C1 segment of cervical spinal cord (tissue), 14 donors: ENCODE measurements around the gene SLC39A13.

ENCODE experiments used
- DNase-seq, 14 donors: peaks; one replicate each; lab custom pipeline; 2025; lab: John Stamatoyannopoulos, UW

The SLC39A13 gene

DNA sequence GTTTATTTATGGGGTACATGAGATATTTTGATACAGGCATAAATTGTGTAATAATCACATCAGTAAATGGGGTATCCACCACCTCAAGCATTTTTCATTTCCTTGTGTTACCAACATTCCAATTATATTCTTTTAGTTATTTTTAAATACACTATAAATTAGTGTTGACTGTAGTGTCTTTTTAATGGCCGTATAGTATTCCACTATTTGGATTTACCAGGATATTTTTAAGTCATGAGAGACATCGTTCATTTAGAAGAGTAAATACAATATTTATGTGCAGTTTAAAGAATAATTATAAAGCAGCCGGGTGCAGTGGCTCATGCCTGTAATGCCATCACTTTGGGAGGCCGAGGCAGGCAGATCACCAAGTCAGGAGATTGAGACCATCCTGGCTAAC, 23.9 kb upstream of the SLC39A13 start:
- no peak for DNase-seq

DNA sequence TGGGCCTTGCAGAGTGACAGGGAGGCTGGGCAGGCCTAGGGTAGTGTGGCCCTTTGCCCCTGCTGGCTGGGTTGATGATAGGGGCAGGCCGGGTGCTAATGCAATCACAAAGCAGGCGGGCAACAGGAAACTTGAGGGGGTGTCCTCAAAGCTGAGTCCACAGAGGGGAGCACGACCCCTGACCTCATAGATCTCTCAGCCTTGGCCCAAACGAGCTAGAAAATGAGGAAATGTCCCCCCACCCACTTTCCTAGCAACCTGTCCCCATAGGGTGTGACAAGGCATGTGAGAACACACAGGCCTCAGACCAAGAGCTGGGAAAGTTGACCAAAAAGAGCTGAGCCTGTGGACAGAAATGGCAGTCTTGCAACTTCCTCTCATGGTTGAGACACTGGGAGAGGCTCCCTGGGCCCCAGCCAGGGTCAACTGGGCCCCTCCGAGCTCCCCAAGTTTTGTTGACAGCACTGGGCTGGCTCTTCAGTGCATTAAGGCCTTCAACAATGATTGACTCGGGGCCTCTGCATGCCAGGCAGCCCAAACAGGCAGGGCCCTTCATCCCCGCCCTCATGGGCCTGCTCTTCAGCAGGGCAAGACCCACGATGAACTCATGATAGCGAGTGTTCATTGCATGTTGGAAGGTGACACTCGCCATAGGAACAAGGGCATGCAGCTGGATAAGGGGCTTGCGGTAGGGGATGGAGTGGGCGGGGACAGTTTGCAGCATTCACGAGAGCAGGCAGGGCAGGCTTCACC, 20.3 kb upstream of the SLC39A13 start:
- DNase-seq, result no peak

DNA sequence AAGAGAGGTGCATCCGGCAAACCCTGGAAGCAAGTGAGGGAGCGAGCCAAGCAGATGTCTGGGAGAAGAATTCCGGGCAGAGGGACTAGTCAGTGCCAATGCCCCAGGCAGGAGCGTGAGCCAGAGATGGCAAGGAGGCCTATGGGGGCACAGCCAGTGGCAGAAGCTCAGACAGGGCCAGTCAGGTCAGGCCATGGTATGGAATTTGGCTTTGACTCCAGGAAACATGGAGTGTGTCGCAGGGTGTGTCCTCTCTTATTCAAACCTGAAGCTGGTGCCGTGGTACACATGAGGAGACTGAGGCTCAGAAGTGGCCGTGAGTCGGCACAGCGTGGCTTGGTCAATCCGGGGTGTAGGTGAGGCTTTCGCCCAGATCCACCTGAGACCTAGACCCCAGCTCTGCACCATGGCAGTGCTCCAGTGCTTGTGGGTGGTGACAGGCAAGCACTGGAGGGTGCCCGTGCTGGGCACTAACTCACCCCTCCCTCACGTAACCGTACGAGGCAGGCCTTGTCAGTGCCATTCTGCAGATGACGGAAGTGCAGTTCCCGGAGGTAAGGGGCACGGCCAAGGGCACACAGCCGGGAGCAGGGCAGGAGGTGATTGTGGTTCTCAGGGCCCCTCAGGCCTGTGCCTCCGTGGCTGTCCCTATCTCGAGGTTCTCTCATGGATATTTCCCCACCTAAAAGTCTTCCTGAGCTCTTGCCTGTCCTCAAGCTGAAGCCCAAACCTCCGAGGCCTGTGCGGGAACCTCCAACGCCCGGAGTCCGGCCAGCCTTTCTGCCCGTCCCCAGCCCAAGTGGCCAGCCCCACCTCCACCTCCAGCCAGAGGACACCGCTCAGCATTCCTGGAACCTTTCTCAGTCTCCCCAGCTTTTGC, 19.5 kb upstream of the SLC39A13 start:
- DNase-seq, result no peak

DNA sequence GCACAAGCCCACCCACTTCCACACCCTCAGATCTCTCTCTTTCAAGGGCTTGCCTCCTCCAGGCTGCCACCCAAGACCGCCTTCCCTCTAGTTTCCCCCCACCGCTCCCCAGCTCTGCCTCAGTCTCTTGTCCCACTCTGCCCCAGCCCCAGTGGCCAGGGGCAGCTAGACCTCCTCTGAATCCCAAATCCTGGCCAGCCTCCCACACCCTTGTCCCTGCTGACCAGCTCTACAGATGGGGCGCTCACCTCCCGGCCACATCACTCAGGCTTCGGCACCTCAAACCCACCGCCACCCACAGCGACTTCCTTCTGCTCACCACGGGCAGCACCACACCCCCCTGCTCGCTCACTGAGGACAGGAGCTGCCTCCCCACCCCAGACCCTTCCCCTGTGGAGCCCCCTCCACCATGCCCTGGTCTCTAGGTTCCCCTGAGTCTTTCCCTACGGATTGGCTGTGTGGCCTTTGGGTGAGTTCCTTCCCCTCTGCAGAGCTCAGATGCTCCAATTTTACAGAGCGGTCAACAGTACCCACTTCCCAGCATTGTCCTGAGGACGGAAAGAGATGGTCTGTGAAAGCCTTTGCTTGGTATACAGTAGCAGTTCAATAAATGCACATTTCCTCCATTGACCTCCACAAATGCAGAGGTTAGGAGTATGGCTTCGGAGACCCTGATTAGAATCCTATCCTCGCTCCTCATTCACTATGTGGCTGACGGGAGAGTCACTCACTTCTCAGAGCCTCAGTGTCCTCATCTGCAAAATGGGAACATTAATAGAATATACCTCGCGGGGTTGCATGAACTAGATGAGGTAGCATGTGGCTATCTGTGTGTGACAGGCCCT, 18.6 kb upstream of the SLC39A13 start:
- no peak for DNase-seq

- DNase-seq, result no peak
Measured at GRCh38 chr11:47390422-47390760, 18.0 kb upstream of the SLC39A13 start.

DNA sequence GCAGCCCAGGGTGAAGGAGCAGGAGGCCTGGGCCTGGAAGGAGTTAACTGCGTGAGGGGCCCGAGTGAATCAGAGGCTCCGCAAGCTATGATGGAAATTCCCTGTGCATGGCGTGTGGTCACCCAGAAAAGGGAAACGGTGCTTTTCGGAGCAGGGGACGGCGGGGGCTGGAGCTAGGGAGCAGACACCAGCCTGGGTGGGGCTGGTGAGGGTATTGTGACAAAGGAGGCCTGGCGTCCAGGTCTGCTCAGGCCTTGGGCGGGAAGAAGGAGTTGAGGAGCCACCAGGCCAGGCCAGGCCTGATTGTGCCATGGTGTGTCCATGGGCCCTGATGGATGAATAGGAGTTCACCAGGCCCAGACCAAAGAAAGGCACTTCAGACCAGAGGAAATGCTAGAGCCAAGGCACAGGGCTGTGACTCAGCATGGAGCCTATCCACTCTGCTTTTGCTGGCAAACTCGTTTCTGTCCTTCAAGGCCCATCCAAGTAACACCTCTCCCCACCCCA, 17.3 kb upstream of the SLC39A13 start:
- peak in 2 of 14 donors; percentile 24 for DNase-seq

DNA sequence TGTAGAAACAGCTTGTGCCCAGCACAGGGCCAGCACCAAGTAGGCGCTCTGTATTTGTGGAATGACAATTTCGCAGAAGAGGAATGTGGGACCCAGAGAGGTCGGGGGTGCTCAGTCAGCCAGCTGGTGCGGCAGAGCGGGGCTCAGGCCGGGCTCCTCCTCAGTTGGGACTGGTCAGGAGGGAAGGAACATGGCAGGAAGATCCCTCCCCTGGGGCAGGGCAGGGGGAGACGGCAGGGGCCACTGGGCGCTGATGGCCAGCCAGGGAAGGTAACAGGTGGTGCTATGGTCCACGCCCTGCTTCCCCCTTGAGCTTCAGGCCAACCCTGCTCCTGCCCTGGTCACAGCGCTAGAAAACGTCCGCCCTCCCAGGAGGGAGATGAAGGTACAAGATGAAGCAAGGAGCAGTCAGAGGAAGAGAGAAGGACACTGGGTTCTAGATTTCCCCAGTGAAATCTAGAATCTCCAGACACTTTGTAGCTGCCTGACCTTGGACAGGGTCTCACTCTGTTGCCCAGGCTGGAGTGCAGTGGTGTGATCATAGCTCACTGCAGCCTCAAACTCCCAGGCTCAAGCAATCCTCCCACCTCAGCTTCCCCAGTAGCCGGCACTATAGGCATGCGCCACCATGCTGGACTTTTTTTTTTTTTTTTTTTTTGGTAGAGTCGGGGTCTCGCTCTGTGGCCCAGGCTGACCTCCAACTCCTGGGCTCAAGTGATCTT, 16.5 kb upstream of the SLC39A13 start:
- DNase-seq, result no peak

DNA sequence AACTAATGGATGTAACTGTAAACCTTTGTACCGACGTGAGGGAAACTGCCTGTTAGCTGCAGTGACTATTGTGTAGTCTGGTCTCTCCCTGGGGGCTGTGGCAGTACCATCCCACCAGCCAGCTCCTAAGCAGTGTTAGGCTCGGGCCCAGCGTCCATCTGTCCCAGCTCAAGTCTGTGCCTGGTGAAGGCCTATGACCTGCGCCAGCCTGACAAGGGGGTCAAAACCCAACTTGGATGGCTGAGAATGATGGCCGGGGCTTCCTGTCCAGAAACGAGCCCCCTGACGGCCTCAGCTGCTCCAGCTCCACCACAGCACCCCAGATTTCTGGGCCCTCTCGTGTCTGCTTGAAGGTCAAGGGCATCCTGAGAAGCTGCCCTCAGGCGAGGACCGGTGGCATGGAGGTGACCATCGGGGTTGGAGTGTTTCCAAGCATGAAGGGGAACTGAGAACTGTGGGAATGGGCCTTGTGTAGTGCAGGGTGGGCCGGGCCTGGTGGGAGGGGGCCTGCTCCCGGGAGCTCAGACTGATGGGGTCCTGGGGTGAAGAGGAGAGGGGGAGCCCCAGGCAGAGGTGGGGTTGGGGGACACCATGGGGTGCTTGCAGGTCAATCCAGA, 15.7 kb upstream of the SLC39A13 start:
- DNase-seq, result peak in 1 of 14 donors; percentile 49

- DNase-seq, result peak in 6 of 14 donors; percentile 28 to 72 (median 58)
Measured at GRCh38 chr11:47393163-47394049, 15.0 kb upstream of the SLC39A13 start.

DNA sequence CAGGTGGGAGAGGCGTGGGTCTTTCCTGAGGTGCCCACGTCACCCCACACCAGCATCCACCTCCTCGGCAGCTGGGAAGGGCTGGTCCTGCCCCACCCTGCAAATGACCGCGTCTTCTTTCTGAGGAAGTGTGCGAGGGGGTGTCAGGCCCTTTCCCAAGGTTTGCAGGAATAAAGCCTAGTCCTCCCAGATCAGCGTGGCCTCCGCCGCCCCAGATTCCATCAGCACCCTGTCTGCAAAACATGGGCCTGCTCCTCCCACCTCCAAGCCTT, 14.4 kb upstream of the SLC39A13 start:
- no peak for DNase-seq

DNA sequence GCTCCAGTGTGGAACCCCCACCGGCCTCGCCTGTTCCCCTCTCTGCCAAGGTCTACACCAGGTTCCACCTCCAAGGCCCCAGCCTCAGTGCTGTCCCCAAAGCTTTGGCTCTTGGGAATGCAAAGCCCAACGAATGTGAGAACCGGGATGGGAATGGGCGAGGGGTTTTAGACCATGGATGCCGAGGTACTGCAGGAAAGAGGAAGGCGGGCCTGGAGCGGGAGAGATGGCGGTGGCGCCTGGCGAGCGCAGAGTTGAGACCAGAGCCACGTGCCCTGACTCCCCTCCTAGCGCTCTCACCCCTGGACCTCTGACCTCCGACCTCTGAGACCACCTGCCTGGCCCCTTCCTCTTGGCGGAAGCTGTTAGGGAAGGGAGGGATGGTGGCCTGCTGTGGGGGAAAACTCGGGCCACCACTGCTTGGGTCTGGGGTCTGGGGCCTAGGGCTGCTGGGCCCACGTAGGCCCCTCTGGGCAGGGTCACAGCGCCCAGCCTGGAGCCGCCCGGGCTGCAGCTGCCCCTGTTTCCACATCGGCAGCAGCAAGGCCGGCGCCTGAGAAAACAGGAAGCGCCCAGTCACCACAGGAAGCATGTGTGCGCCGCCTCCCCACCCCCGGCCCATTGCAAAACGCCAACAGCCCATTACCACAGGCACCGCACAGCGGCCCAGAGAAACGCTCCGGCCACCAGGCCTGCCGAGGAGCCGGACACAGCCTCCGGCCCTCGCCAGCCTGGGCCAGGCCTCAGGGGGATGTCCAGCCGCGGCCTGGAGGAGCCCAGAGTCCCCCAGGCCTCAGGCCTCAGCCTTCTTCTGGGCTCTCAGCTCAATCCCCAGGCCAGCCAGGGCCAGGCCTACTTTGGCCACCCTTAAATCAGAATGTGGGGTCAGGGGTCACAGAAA, 13.8 kb upstream of the SLC39A13 start:
- peak in 5 of 14 donors; percentile 34 to 67 (median 37) for DNase-seq

- DNase-seq, result peak in 2 of 14 donors; percentile 41 to 46
Measured at GRCh38 chr11:47395223-47396048, 13.0 kb upstream of the SLC39A13 start.

GRCh38 chr11:47396049-47396320, 12.4 kb upstream of the SLC39A13 start:
- DNase-seq, result no peak

GRCh38 chr11:47398011-47398410, 10.4 kb upstream of the SLC39A13 start:
- no peak for DNase-seq

DNA sequence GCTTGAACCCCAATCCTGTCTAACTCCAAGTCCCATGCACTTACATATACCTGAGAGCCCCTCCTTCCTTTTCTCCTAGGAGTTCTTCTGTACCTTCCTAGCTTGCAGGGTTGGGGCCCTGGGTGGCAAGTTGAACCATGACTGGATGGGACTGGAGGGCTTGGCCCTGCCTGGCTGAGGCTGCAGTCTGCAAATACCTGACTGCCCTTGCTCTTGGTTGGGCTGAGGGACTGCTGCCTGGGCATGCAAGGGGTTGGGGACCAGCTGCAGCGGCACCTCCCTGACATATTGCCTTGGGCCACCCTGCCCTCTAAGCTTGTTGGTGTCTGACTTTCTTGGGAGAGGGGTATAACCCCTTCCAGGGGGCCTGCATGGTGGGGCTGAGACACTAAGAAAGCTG, 9.8 kb upstream of the SLC39A13 start:
- no peak for DNase-seq

- DNase-seq, result no peak
Measured at GRCh38 chr11:47399860-47400767, 8.3 kb upstream of the SLC39A13 start.

- DNase-seq, result peak in 2 of 14 donors; percentile 13 to 82
Measured at GRCh38 chr11:47400768-47401279, 7.6 kb upstream of the SLC39A13 start.
